Stimulated activated CD4-positive, alpha-beta T cell treated with anti-CD3 and anti-CD28 coated beads, Interleukin-4, amount 100 ng/mL, for 24 hours (primary cell): ENCODE measurements around the gene TTC12.

Experiments
- DNase-seq: peaks from one replicate; pipeline ENCODE4 v3.0.0-alpha.2; 2020

Gene TTC12

GRCh38 chr11:113331441-113331840 is 17.1 kb downstream of the TTC12 start:
- no peak for DNase-seq

GRCh38 chr11:113332023-113332422 is 17.6 kb downstream of the TTC12 start:
- DNase-seq: no peak

- no peak for DNase-seq
These were observed 18.4 kb downstream of the TTC12 start for GRCh38 chr11:113332638-113333329.

- no peak for DNase-seq
These were observed 19.8 kb downstream of the TTC12 start for GRCh38 chr11:113334183-113334582.

- no peak for DNase-seq
These were observed 24.3 kb downstream of the TTC12 start for GRCh38 chr11:113338730-113339129.

- no peak for DNase-seq
These were observed 25.7 kb downstream of the TTC12 start for GRCh38 chr11:113339929-113340589.

- no peak for DNase-seq
These were observed 27.2 kb downstream of the TTC12 start for GRCh38 chr11:113341388-113342165.

GRCh38 chr11:113345978-113346377 is 31.6 kb downstream of the TTC12 start:
- no peak for DNase-seq

GRCh38 chr11:113349528-113349927 is 35.1 kb downstream of the TTC12 start:
- no peak for DNase-seq

- no peak for DNase-seq
These were observed 36.1 kb downstream of the TTC12 start for GRCh38 chr11:113350336-113351067.

GRCh38 chr11:113351068-113351450 is 36.7 kb downstream of the TTC12 start:
- no peak for DNase-seq

- no peak for DNase-seq
These were observed 37.1 kb downstream of the TTC12 start for GRCh38 chr11:113351480-113351879.

- no peak for DNase-seq
These were observed 41.8 kb downstream of the TTC12 start for GRCh38 chr11:113356203-113356602.

- DNase-seq: no peak
These were observed 49.0 kb downstream of the TTC12 start for GRCh38 chr11:113363406-113363805.

GRCh38 chr11:113363996-113364641 is 49.7 kb downstream of the TTC12 start:
- no peak for DNase-seq

GRCh38 chr11:113365895-113366294 is 51.5 kb downstream of the TTC12 start:
- DNase-seq: no peak

GRCh38 chr11:113369411-113369810 is 55.0 kb downstream of the TTC12 start:
- DNase-seq: no peak

- DNase-seq: no peak
These were observed 56.3 kb downstream of the TTC12 start for GRCh38 chr11:113370634-113371033.

GRCh38 chr11:113372309-113372708 is 57.9 kb downstream of the TTC12 start:
- DNase-seq: no peak

- DNase-seq: no peak
These were observed 58.9 kb downstream of the TTC12 start for GRCh38 chr11:113373306-113373705.

- no peak for DNase-seq
These were observed 59.7 kb downstream of the TTC12 start for GRCh38 chr11:113373981-113374560.

- no peak for DNase-seq
These were observed 61.0 kb downstream of the TTC12 start for GRCh38 chr11:113375402-113375801.
